Activated CD8-positive, alpha-beta memory T cell treated with anti-CD3 and anti-CD28 coated beads for 48 hours (primary cell): ENCODE results near the gene SPRY4.
"Not testable (repeated sequence)": the region's sequence is repeated elsewhere in the genome, so short reads cannot be mapped to it uniquely, and the experiment has no call there.

ENCODE experiments used
- DNase-seq, 3 experiments: peaks; one replicate each; pipeline ENCODE4 v3.0.0-alpha.2; 2020; ENCODE audit warnings: low read depth in 2 of 3, low spot score in 2 of 3

Gene SPRY4, protein sequence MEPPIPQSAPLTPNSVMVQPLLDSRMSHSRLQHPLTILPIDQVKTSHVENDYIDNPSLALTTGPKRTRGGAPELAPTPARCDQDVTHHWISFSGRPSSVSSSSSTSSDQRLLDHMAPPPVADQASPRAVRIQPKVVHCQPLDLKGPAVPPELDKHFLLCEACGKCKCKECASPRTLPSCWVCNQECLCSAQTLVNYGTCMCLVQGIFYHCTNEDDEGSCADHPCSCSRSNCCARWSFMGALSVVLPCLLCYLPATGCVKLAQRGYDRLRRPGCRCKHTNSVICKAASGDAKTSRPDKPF

DNA sequence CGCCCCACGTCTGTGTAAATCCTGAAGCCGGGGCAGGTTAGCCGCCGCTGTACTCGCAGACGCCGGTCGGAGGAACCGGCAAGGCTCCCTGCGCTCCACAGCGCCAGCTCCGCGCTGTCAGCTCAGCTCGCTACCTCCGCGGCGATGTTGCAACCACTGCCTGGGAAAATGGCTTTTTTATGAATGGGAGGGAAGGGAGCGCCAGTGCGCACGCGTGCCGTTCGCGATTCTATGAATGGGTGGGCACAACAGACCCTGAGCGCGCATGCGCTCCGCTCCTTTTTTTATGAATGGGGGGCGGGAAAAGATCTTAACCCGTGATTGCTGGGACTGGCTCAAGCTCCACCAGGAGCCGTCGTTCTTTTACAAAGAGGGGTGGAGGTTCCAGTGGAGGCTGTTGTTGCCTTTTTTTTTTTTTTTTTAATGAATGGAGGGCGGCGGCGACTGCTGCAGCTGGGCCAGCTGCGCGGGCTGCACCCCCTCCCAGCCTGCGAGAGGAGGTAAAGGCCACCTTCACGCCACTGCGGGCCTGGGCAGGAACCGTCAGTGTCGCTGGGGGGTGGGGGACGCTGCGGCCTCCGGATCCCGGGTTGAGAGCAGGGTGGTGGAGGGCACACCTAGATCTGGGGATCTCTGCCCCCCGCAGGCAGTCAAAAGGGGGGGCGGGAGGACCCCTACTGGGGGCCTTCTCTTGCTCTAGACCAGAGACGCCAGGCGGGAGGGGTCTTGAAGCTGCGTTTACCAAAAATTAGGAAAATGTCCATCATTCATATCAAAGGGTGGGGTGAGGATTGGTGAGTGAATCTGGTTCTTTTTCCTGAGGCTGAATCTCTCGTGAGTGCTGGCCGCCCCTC, at the start of gene SPRY4:
SPRY4 (minus strand) TSS at position 151 of the 854 bp plus-strand sequence. CDS start 9,913 bp downstream, outside the sequence.
- peak; percentile 66 to 87 (median 82) for DNase-seq

DNA sequence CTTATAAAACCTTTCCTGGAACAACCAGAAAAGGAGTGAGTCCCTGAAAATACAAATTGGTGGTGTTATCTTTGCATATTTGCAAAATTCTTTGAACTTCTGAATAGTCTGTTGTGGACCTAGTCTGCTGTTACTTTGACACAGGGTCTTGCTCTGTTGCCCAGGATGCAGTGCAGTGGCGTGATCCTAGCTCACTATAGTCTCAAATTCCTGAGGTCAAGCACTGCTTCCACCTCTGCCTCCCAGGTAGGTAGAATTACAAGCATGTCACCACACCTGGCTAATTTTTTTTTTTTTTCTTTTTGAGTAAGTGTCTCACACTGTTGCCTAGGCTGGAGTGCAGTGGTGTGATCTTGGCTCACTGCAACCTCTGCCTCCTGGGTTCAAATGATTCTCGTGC, 43.7 kb upstream of the SPRY4 start:
- DNase-seq: no peak

DNA sequence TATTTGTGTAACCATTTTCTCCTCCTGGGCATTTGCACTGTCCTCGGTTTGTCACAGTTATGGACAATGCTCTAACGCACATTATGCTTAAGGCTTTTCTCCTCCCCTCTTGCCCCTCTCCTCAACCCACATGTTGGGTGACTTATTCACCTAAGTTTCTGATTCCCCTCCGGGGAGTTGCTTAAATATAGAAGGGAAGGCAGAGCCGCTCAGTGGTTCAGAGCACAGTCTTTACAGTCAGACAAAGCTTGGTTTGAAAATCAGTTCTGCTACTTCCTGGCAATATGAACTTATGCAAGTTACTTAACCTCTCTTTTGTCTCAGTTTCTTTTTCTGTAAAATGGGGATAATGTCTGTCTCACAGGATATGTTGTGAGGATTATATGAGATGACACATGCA, 41.2 kb upstream of the SPRY4 start:
- no peak for DNase-seq

DNA sequence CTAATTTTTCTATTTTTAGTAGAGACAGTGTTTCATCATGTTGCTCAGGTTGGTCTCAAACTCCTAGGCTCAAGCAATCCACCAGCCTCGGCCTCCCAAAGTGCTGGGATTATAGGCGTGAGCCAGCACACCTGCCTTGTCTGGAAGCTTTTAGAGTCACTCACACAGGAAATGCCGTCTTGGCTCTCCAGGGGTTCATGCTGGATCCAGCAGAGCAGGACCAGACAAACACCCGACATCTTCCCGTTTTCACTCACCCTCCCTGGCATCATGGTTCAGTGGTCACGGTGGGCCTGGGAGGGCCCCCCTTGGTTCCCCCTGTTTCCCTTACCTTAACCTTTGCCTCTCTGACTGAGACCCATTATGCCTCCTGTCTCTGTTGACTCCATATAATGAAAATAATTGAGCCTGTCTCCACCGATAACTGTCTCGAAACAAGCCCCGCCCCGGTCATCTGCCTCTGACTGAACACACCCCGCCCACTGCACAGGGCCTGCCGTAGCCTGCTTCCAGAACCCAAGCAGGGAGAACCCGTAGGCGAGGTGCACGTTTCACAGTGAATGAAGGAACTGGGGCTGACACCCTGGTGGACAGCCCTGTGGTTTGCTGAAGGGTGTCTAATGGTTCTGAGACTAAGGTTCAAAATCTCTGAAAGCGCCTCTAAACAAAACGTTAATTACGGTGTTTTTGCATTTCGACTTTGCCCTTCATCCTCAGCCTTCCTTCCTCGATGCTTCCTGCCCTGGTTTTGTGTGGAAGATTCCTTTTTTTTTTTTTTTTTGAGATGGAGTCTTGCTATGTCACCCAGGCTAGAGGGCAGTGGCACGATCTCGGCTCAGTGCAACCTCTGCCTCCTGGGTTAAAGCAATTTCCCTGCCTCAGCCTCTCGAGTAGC, 39.7 kb upstream of the SPRY4 start:
- DNase-seq: no peak

DNA sequence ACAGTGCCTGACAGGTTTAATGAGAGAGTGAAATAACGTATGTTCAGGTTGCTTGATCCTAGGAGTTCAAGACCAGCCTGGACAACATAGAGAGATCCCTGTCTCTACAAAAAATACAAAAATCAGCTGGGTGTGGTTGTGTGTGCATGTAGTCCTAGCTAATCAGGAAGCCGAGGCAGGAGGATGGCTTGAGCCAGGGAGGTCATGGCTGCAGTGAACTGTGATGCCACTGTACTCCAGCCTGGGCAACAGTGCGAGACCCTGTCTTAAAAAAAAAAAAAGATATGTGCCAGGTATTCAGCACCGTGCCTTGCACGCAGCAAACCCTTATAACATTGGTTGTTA, 38.8 kb upstream of the SPRY4 start:
- no peak for DNase-seq

DNA sequence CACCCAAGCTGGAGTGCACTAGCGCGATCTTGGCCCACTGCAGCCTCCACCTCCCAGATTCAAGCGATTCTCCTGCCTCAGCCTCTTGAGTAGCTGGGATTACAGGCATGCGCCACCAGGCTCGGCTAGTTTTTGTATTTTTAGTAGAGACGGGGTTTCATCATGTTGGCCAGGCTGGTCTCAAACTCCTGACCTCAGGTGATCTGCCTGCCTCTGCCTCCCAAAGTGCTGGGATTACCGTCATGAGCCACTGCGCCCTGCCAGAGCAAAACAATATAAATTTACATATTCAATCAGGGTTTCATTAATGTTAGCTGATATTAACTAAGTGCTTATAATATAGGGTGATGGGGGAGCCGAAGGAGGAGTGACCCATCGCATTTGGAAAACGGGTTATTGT, 37.4 kb upstream of the SPRY4 start:
- not testable (repeated sequence) for DNase-seq

DNA sequence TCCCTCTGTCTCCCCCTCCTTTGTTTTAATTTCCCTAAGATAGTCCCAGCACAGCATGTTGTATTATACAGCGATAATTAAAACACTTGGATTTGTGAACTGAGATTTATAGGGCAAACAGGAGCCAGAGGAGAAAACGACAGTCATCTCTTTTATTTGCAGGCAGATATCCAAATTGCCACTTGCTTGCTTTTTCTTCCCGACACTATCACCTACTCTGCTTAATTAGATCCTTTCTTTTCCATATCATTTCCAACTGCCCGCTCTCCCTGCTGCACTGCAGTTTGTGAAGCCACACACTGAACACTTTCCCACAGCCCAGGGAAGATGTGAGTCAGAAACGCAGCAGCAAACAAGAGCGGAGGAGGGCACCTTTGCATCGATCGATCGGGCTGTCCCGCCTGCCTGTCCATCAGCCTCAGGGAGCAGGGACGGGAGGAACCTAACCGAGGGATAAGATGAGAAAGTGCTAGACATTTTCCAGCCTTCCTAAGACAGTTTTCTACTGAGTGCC, 35.8 kb upstream of the SPRY4 start:
- no peak for DNase-seq

DNA sequence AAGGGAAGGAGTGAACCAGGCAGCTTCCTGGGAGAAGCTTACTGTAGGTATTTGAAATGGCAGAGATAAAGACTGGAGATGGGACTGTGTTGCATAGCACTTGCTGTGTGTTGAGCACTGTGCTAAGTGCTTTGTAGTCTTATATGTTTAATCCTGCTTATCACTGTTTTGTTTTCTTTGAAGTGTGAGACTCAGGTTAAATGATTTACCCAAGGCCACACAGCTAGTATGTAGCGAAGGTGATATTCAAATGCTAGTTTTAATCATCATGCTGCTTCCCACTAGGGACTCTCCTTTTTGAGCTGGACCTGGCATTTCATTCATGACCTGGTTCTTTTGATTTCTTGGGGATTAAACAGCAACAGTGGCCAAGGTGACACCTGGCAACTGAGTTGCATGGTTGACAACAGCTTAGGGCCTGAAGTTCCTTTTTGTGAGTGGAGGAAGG, 35.3 kb upstream of the SPRY4 start:
- no peak for DNase-seq

DNA sequence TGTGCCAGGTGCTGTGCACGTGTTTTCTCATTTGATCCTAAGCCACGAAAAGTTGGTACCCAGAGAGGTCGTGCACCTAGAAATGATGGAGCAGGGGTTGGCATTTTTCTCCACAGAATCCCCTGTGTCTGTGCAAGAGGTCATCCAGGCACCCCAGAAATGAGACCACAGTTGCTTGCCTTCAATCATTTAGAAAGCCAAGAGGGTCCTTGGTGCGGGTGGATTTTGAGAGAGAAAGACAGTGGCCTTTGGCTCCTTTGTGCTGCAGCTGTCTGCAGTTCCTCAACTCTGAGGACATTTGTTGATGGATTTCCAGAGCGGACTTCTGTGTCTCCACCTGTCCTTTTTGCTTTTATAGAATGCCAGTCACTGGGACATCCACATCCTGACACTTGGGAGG, 33.8 kb upstream of the SPRY4 start:
- no peak for DNase-seq

DNA sequence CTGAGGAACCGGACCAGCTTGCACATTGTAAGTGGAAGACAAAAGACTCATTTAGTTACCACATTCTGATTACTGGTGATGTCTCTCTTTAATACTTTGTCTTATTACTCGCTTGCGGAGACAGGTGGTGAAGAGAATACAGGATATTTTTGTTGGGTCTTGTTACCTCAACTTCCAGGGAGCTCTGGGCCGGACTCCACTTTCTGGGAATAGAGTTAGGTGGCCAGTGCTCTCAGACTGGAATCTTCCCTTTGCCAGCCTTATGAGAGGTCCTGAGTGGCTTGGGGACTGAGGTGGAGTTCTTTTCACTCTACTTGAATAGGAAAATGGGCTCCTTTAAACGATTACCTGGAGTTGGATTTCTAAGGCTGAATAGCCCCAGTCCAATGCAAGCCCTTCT, 33.3 kb upstream of the SPRY4 start:
- DNase-seq: no peak

DNA sequence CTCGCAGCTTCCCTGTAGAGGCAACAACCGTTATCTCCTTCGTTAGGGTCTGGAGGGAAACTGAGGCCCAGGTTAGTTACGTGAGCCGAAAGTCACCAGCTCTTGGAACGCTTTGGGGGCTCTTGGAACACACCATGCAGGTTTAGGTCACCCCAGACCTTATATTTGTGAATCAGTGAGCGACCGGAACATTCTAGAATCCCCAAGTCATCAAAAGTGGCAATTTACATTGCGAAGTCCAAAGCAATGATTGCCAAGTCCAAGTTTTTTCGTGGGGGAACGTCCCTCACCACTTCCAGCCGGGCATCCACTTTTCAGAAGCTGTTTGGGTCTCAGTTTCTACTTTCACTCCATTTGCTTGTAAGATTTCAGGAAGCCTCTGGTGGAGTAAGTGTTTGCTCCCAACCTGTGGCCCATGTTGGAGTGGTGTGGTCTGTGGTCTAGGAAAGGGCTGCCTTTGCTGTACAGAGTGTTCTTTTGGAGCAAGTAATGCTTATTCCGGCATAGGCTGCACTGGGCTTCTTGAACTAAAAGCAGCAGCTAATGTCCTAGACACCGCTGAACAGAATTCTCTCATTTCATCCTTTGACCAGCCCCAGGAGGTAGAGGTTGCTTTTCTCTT, 32.8 kb upstream of the SPRY4 start:
- no peak for DNase-seq

DNA sequence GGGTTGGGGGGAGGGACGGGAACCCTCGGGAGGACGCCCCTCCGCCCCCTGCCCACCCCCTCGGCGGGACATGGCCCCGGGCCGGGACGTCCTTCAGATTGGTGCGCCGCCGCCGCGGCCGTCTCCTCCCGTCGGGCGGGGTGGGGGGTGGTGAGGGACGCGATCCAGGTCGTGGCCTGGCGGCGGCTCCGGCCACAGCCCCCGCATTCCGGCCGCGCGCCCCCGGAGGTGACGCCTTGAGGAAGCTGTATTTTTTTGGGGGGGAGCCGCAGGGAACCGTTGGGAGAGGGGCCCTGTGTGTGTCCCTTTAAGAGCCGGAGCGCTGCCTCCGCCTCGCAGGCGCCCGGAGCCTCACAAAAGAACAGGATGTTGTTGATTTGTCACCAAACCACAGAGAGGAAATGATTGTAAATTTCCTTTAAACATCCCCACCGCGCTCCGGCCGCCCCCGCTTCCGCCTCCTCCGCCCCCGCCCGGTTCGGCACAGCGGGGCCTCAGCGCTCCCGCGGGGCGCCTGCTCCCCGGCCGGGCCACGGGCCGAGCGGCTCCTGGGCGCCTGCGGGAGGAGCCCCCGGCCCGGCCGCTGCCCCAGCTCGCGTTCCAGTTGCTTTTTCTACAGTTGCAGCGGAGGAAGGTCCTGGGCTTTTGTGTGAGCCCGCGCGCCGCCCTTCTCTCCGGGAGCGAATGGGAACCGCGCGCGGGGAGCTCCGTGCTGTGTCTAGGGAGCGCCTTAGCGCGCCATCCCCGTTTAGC, 32.1 kb upstream of the SPRY4 start:
- DNase-seq: peak; percentile 71 to 84 (median 75)

DNA sequence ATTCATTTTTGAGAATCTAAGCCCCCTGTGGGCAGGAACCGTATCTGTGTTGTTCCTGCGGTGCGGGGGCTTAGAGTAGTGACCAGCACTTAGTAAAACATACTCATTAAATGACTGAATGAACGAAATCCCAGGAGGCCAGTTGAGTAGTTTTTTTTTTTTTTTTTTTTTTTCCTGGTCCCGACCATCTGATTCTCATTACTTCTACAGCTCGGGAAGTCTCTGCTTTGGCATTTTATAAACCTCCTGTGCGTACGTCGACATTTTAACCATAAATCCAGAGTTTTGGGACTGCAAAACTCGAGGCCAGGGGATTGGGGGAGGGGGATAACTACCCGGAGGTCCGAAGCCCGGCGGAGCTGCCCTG, 31.5 kb upstream of the SPRY4 start:
- no peak for DNase-seq

DNA sequence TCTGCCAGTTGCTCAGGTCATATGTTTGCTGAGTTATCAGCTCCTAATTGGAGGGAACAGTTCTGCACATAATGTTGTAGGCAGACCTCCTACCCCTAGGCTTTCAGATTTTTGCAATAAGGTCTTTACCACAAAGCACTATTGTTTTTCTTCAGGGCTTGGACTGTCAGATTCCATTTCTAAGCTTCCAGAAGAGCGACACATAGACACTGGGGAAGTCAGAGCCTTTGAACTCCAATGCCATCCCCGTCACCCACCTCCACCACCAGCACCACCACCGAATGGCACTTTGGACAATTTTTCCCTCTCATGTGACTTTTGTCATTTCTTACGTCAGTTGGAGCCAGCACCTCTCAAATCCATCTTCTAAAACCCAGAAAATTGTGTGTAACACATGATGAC, 28.3 kb upstream of the SPRY4 start:
- no peak for DNase-seq

DNA sequence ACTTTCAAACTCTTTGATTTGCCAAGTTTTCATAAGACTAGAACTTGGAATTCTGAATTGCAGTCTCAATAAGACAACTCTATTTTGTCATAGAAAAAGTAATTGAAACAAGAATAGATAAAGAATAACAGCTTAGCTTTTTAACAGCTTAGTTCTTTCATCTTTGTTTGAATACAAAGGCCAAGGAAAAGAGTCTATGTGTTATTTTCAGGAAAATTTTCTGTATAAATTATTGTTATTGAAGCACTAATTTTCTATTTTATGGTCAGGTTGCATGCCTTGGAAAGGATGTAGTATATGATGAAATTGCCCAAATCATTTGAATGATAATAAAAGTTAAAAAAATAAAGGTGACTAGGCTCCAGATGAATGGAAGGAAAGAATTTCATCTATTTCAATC, 25.2 kb upstream of the SPRY4 start:
- no peak for DNase-seq

DNA sequence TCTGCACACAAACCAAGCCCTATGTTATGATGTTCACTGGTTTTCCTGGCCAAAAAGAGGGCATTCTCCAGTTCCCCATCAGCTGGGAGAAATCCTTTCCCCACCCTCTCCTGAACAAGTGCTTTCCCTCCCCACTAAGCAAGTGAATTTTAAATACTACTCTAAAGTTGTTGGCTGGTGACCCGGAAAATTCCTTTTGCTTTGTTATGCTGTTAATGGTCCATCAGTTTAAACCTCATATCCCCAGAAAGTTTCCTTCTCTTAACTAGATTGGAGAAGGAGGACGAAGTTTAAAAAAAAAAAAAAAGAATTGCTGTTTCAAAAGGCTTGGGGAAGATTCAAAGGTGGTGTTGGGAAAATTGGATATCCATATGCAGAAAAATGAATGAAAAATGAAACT, 21.9 kb upstream of the SPRY4 start:
- no peak for DNase-seq

DNA sequence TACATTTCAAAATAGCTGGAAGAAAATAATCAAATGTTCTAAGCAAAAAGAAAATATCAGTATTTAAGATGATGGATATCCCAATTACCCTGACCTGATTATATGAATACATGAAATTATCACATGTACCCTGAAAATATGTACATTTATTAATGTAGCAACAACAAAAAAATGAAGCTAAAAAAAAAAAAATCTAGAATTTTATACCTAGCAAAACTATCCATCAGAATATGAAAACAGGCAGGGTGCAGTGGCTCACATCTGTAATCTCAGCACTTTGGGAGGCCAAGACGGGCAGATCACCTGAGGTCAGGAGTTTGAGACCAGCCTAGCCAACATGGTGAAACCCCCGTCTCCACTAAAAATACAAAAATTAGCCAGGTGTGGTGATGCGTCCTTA, 20.1 kb upstream of the SPRY4 start:
- DNase-seq: not testable (repeated sequence)

DNA sequence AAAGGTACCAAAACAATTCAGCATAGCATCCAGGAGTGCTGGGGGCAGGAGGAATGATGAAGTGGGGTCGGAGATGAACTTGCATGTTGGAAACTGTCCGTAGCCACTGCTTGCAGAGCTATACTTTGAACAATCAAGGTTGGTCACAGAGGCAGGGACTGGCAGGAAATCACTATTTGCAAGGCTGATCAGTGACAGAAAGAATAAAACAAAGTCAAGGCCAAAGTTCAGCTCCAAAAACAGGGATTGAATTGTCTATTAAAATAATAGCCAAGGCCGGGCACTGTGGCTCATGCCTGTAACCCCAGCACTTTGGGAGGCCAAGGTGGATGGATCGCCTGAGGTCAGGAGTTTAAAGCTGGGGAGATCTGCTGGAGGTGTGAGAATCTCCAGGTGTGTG, 18.7 kb upstream of the SPRY4 start:
- DNase-seq: no peak

DNA sequence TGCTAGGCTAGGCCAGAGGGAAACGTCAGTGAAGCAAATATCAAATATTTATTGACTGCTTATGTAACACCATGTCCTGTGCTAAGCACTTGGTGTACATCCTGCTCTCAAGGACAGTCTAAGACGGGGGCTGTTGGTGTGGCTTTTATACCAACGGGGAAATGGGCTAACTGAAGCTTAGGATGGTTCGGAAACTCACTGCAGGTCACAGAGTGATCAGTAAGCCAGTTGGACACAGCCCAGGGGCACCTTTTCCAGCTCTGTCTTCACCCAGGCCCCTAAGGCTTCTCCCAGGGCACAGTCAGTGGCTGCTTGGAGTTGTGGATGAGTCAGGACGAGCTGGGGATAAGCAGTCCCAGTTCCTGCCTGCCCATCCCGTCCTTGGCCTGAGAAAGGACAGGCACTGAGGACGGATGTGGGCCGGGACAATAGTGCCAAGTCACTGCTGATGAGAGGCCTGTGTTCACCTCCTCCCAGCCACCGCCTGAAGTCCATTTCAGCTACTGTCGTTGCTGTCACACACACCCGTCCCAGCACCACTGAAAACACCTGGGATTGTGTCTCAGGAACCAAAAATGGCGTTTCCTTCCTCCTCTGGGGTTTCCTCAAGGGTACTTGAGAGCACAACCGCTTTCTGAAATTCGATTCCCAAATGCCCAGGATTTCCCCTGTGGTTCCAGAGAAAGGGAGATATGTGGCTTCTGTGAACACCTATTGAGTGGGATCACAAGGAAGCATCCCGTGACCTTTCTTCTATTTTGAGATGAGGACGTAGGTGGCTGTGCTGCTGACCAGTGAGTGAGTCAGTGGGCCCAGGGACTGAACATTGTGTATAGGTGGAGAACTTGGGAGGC, 17.5 kb upstream of the SPRY4 start:
- DNase-seq: no peak
